Hematopoietic multipotent progenitor cell treated with erythropoietin and hydrocortisone succinate and interleukin-3 and kit ligand, for 17 days (in vitro differentiated cells): Measurements from ENCODE around the gene ATRIP.
"Not testable (repeated sequence)": the region's sequence is repeated elsewhere in the genome, so short reads cannot be mapped to it uniquely, and the experiment has no call there.

Experiments
- DNase-seq: peaks from one replicate; pipeline ENCODE4 v3.0.0-alpha.2; 2015; ENCODE audit warnings: low spot score

ATRIP gene

DNA sequence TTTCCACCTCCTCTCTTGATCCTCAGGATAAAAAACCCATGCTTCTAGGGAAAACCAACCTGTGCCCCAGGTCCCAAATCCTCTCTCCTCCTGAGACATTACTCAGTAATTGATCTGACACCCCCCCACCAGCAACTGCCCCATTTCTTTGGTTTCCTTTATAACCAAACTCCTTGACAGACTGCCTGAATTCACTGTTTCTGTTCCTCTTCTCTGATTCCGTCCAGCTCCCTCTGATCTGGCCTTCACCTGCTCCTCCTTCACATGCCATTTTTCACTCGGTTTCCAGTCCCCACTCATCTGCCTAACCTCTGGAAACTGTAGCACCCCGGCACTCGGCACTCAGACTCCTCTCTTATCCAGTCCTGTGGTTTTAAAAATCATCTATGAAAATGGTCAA is 8.7 kb upstream of the ATRIP start:
- no peak for DNase-seq

DNA sequence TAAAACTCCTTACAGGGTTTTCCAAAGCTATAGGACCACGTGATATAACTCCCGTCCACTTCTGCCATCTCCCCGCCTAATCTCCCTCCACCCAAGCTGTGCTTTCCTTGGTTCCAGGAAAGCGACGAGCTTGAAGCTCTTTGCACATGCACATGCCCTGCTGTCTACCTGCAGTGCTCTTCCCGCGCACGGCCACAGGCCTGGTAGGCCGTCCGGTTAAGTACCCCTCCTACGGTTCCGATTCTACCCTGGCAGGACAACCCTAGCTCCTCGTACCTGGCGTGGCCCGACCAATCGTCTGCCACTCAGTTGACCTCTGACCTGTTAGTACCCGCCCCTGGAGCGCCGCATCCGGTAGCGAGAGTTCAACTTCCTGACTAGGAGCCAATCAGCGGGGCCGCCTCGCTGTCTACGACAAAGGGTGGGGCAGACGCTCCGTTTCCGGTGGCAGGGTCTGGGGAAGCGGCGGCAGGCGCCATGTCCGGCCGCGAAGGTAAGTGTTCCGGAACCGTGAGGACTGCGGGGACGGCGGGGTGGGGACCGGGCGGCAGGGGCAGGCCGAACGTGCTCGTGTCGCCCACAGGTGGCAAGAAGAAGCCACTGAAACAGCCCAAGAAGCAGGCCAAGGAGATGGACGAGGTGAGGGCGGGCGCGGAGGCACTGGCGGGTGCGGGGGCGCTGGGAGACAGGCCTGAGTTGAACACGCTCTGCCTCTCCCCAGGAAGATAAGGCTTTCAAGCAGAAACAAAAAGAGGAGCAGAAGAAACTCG is 6.5 kb upstream of the ATRIP start, which contains the start of the genes CCDC51 and TMA7:
TSS of gene CCDC51 (minus strand) at position 300 of the 770 bp plus-strand sequence. CDS start 4,991 bp downstream, outside the sequence.
TSS of gene TMA7 (plus strand) at position 438 of the 770 bp plus-strand sequence. CDS start at position 478, 40 bp downstream.
- DNase-seq: peak; percentile 98

DNA sequence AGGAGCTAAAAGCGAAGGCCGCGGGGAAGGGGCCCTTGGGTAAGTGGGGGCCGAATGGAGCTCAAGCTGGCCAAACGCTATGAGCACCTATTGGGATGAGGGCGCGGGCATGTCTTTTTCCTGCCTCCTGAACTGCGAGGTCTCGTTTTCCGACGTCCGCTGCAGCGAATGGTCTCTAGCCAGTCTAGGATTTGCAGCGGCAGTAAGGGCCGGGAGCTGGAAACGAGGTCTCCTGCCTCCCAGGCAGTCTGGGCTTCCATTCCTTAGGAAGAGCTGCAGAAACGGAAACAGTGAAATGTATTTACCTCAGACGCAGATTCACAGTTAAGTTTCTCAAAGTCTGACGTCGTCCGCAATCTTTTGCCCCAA is 6.0 kb upstream of the ATRIP start:
- peak; percentile 26 for DNase-seq

DNA sequence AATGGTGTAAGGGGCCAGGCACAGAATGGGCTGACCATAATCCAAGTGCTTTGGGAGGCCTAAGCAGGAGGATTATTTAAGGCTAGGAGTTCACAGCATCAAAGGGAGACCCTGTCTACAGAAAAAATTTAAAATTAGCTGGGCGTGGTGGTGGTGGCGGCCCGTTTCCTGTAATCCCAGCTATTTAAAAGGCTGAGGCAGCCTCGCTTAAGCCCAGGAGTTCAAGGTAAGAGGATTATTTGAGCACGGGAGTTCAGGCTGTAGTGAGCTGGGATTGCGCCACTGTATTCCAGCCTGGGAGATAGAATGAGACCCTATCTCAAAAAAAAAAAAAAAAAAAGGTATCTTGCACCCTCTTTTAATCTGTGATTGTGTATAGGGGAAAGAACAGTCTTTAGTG is 4.6 kb upstream of the ATRIP start:
- no peak for DNase-seq

DNA sequence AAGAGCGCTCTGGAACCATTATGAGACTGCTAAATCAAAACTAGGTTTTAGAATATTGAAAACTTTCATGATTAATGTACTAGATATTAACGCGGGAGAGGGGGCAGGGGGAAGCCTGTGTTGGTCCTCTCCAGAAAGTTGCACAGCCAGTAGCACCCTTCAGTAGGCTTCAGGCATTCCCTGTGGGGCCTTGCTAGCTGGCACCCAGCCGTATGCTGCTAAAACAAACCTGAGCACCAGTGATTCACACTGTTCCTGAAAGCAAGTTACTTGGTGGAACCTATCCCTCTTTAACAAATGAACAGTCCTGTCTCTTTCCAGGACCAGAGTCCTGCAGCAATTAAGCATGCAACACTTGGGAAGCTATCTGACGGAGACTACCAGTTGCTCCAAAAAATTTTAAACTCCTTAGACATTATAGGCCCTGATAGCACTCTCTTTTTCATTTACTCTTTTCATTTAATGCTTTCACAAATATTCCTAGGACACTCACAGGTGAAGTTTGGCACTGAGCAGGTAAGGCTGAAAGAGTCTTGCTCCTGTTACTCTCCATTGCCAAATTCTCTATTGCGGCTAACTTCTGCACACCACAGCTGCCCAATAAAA is 1.2 kb upstream of the ATRIP start:
- DNase-seq: no peak

DNA sequence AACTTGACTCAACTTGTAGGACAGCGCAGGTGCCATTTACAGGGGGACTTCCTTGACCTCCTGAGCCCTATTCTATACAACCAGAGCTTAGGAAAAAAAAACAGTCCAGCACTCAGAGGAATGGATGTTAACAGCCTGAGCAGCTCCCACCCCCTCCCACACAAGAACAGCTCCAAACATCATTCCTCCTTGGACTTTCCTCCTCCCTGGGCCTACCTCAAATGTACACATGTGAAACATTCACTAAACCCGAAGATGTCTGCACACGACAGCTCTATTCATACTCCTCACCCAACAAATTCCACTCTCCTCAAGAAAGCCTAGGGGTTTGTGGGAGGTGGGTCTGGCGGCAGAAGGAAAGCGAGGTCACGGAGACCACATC is 503 bp upstream of the ATRIP start:
- DNase-seq: no peak

DNA sequence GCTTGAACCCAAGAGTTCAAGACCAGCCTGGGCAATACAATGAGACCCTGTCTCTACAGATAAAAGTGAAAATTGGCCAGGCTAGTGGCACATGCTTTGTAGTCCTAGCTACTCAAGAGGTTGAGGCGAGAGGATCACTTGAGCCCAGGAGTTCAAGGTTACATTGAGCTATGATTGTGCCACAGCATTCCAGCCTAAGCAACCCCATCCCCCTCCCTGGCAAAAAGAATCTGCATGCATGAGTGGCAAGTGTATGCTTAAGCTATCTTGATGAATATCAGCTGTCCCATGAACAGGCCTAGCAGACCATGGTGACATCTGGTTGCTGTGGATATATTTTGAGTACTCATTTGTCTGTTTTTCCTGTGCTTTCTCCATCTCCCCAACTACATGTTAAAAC is 4.7 kb downstream of the ATRIP start:
- no peak for DNase-seq

DNA sequence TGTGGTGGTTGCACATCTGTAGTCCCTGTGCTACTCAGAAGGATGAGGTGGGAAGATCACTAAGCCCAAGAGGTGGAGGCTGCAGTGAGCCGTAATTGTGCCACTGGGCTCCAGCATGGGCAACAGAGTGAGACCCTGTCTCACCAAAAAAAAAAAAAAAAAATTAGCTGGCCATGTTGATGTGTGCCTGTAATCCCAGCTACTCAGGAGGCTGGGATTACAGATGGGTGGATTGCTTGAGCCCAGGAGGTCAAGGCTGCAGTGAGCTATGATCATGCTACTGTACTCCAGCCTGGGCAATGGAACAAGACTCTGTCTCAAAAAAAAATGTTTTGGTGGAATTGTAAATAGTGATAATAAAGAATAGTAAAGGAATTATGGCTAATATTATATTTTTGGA is 9.9 kb downstream of the ATRIP start:
- DNase-seq: no peak

DNA sequence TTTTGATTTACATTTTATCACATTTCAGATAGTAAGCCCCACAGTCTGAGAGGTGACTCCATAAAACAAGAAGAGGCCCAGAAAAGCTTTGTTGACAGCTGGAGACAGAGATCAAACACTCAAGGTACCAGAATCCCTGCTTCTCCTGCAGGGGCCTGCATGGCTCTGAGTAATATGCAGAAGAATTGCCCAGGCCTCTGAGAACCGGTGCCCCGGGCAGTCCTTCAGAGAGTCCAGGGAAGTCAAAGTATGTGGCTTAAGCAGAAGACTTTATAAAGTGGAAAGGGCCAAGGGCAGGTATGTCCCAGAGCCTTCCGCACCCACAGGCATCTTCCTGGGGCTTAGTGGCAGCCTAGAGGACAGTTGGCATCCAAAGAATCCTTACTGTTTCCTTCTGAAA is 12.8 kb downstream of the ATRIP start:
- DNase-seq: no peak

DNA sequence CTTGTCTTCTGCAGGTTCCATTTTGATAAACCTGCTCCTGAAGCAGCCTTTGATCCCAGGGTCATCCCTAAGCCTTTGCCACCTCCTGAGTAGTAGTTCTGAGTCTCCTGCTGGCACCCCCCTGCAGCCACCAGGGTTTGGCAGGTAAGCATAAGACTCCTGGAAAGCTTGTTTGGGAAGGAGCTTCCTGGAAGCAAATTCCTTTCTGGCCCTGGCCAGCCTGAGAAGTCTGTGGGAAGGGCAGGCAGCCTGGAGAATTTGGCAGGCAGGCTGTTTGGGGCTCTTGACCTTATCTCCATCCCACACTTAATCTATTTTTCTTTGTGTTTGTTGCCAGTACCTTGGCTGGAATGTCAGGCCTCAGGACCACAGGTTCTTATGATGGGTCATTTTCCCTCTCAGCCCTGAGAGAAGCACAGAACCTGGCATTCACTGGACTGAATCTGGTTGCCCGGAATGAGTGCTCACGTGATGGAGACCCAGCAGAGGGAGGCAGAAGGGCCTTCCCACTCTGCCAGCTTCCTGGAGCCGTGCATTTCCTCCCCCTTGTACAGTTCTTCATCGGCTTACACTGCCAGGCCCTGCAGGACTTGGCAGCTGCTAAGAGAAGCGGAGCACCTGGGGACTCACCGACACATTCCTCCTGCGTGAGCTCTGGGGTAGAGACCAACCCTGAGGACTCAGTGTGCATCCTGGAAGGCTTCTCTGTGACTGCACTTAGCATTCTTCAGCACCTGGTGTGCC is 13.4 kb downstream of the ATRIP start:
- no peak for DNase-seq

DNA sequence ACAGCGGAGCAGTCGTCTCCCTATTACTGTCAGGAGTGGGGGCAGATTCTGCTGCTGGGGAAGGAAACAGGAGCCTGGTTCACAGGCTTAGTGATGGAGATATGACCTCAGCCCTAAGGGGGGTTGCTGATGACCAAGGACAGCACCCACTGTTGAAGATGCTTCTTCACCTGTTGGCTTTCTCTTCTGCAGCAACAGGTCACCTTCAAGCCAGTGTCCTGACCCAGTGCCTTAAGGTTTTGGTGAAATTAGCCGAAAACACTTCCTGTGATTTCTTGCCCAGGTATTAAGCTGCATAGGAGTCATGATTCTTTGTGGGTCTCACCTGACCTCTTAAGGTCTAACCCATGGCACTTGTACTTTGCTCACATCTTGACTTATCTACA is 14.0 kb downstream of the ATRIP start:
- DNase-seq: no peak

DNA sequence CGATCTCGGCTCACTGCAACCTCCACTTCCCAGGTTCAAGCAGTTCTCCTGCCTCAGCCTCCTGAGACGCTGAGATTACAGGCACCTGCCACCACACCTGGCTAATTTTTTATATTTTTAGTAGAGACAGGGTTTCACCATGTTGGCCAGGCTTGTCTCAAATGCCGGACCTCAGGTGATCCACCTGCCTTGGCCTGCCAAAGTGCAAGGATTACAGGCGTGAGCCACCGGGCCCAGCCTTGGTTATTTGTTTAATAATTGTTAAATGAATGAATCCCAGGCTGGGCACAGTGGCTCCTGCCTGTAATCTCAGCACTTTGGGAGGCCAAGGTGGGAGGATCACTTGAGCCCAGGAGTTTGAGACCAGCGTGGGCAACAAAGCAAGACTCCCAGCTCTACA is 15.2 kb downstream of the ATRIP start:
- DNase-seq: not testable (repeated sequence)

DNA sequence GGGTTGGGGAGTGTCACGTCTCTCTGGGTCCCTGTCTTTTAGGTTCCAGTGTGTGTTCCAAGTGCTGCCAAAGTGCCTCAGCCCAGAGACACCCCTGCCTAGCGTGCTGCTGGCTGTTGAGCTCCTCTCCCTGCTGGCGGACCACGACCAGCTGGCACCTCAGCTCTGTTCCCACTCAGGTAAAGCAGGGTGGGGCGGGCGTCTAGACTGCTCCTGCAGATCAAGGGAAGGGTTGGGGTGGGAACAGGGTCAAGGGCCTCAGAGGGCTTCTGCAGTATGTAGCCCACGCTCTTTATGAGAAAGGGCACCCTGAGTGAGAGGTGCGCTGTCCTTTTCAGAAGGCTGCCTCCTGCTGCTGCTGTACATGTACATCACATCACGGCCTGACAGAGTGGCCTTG is 17.2 kb downstream of the ATRIP start:
- no peak for DNase-seq

DNA sequence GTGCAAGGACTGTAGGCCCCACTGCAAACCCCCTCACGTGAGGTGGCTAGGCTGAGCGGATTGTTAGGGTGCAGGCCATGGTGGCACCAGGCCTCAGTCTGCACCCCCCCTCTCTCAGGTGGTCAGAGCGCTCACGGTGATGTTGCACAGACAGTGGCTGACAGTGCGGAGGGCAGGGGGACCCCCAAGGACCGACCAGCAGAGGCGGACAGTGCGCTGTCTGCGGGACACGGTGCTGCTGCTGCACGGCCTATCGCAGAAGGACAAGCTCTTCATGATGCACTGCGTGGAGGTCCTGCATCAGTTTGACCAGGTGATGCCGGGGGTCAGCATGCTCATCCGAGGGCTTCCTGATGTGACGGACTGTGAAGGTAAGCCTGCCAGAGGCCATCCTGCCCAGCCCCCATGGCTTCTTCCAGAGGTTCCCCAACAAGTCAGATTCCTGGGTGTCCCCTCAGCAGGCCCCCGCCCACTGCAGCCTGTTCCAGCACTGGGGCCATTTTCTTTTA is 18.2 kb downstream of the ATRIP start:
- no peak for DNase-seq

DNA sequence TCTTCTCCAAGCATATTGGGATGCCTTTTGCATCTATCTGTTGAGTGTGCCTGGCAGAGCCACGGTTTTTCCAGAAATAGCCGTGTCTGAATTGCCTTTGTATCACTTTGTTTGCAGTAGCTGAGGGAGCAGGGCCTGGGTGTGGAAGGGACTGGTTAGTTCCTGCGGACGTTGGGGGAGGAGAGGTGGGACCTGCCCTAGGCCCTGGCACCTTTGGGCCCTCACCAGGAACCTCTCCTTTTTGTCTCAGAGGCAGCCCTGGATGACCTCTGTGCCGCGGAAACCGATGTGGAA is 18.6 kb downstream of the ATRIP start:
- DNase-seq: no peak

DNA sequence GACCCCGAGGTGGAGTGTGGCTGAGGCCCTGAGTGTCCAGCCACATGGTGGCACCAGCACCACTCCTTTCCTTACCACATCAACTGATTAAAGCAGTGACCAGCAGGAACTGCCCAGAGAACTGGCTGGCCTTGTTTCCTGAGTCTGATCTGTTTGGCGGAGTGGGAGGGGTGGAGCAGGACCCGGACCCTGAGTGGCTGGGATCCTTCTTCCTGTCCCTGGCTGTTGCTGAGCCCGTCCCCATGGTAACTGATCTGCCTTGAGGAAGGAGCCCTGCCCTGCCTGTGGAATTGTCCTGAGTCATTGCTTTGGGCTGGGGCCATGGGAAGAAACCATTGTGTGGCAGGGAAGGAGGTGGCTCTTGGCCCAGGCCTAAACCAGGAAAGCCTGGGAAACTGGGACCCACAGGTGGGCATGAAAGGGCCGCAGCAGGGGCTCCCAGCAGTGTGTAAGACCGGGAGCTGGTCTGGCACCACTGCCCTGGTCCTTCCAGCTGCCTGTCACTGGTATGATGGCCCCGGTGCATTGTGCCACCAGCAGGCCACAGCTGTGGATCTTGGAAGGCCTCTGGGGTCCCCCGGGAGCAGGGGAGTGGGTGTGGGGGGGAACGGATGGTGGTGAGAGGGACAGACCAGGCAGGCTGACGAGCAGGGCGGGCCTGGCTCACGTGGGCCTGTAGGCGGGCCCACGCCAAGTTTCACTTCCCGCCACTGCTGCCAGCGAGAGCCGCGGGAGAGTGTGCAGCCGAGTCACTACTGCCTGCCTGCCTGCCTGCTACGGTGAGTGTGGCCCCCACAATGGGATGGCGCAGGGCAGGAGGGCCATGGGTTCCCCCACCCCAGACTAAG is 19.2 kb downstream of the ATRIP start:
- DNase-seq: peak; percentile 87

DNA sequence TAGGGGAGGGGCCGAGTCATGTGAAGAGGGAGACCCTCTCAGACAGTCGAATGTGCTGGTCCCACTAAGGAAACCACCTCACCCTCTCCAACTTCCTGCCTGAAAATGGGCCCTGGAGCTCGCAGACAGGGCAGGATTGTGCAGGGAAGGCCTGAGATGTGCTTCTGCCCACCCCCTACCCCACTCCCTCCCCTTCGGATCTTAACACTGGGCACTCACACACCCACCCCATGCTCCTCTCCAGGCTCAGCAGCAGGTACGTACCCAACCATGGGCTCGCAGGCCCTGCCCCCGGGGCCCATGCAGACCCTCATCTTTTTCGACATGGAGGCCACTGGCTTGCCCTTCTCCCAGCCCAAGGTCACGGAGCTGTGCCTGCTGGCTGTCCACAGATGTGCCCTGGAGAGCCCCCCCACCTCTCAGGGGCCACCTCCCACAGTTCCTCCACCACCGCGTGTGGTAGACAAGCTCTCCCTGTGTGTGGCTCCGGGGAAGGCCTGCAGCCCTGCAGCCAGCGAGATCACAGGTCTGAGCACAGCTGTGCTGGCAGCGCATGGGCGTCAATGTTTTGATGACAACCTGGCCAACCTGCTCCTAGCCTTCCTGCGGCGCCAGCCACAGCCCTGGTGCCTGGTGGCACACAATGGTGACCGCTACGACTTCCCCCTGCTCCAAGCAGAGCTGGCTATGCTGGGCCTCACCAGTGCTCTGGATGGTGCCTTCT is 20.0 kb downstream of the ATRIP start:
- DNase-seq: peak; percentile 6

DNA sequence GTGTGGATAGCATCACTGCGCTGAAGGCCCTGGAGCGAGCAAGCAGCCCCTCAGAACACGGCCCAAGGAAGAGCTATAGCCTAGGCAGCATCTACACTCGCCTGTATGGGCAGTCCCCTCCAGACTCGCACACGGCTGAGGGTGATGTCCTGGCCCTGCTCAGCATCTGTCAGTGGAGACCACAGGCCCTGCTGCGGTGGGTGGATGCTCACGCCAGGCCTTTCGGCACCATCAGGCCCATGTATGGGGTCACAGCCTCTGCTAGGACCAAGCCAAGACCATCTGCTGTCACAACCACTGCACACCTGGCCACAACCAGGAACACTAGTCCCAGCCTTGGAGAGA is 20.5 kb downstream of the ATRIP start:
- no peak for DNase-seq

DNA sequence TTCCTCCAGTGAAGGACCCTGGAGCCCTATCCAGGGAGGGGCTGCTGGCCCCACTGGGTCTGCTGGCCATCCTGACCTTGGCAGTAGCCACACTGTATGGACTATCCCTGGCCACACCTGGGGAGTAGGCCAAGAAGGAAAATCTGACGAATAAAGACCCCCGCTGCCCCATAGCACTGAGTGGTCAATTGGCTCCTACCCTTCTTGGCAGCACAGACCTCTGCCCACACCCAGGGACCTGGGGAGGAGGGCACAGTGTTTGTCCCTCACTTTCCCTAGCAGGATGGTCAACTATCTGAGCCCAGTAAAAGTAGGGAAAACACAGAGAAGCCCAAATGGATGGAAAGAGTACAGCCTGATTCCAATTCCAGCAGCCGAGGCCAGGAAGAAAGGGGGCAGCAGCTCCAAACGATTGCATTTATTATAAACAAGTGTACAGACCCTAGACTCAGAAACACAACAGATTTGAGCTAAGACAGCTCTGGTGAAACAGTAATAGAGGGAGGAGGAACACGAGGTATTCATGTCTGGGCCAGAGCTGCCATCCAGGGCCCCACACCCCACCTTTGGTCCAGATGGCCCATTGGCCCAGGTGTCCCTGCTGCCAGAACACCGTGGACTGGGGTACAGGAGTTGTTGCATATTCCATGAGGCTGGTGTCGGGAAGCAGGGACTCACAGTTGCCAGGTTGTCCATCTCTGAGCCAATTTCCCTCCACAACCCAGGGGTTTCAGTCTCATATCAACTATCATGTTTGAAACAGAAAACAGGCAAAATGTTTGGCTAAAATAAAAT is 21.1 kb downstream of the ATRIP start:
- no peak for DNase-seq

DNA sequence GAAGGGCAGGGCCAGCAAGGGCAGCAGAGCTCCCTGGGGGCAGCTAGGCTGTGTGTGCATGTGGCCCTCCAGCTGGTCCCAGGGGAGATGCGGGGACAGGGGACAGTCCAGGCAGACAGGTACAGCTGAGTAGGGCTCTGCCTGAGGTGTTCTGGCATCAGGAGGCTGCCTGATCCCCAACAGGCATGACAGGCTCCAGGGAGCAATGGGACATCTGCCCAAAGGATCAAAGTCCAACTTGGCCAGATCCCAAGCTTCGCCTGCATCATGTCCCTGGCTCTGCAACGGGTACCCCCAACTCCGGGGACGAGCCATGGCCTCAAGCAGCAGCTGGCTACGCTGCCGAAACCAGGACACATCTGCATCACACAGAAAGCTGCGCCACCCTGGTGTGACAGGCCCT is 21.8 kb downstream of the ATRIP start:
- no peak for DNase-seq
